GDM1 (cell line): ENCODE results near the gene ZNF658.
"Not testable (repeated sequence)": the region's sequence is repeated elsewhere in the genome, so short reads cannot be mapped to it uniquely, and the experiment has no call there.

Experiments
- DNase-seq: peaks from one replicate; lab custom pipeline; 2025; lab: John Stamatoyannopoulos, UW

Gene ZNF658

GRCh38 chr9:66900490-66901131 is at the start of gene ZNF658:
TSS of gene ZNF658 (plus strand) at chr9:66900725. CDS start at chr9:66903562, 2,837 bp downstream.
- DNase-seq: not testable (repeated sequence)

GRCh38 chr9:66861732-66862131 is 38.8 kb upstream of the ZNF658 start:
- DNase-seq: not testable (repeated sequence)

DNA sequence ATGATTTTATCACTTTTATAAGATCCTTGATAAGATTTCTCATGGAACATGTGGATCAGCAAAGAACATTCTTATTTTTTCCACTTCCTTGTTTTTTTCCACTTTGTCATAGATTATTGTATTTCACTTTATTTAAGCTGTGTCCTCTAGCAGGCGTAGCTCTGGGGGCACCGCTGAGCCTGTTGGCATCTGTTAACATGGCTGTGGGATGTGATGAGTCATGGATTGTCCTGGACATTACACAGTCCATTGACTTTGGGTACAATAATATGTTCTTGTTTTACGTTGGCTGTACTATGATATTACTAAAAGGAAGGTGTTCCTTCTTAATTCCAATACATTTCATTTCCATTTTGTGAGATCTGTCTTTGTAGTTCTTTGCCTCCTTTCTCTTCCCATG is 31.9 kb upstream of the ZNF658 start:
- DNase-seq: not testable (repeated sequence)

- DNase-seq: not testable (repeated sequence)
These were observed 19.9 kb upstream of the ZNF658 start for GRCh38 chr9:66880605-66881004.

DNA sequence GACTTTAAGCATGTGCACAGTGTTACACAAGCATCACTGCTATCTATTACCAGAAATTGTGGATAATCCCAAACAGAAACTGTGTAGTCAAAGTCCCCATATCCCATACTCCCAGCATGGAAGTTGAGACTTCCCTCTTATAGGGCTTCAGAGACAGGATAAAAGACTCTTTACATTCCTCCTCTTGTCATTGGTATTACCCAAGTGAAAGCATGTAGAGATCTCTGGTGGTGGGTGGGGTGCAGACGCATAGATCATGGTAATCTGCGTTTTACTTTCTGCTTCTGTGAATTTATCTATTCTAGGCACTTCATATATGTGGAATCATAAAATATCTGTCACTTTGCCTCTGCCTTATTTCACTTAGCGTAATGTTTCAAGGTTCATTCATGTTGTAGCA is 18.7 kb upstream of the ZNF658 start:
- not testable (repeated sequence) for DNase-seq

DNA sequence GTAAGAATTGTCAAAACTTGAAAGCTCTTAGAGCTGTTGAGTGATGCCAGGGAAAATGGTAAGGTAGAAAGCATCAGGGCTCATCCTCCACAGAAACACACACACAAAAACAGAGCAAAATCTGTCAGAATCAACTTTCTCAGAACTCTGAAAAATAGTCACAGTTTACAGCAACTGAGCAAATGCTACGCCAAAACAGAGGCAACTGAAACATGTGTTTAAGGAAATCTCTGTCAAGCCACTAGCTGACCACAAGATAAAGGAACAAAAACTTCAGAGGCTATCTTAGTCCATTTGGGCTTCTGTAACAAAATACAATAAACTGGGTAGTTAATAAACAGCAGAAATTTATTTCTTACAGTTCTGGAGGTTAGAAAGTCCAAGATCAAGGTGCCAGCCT is 10.2 kb upstream of the ZNF658 start:
- DNase-seq: not testable (repeated sequence)

GRCh38 chr9:66901141-66901540 is 616 bp downstream of the ZNF658 start:
- DNase-seq: not testable (repeated sequence)

DNA sequence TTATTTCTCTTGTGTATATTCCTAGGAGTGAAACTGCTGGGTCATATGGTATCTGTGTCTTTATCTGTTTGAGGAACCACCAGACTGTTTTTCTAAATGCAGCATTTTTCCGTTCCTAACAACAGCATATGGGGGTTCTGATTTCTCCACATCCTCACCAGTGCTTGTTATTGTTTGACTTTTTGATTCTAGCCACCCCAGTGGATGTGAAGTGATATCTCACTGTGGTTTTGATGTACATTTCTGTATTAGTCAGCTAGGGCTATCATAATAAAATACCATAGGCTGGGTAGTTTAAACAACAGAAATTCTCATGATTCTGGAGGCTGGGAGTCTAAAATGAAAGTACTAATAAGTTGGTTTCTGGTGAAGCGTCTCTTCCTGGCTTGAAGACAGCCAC is 9.0 kb downstream of the ZNF658 start:
- not testable (repeated sequence) for DNase-seq

DNA sequence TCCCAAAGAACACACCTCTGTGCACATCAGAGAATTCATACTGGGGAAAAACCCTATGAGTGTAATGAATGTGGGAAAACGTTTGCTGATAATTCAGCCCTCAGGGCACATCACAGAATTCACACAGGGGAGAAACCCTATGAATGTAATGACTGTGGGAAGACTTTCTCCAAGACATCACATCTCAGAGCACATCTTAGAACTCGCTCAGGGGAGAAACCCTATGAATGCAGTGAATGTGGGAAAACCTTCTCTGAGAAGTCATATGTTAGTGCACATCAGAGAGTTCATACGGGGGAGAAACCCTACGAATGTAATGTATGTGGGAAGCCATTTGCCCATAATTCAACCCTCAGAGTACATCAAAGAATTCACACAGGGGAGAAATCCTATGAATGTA is 19.5 kb downstream of the ZNF658 start:
- not testable (repeated sequence) for DNase-seq

DNA sequence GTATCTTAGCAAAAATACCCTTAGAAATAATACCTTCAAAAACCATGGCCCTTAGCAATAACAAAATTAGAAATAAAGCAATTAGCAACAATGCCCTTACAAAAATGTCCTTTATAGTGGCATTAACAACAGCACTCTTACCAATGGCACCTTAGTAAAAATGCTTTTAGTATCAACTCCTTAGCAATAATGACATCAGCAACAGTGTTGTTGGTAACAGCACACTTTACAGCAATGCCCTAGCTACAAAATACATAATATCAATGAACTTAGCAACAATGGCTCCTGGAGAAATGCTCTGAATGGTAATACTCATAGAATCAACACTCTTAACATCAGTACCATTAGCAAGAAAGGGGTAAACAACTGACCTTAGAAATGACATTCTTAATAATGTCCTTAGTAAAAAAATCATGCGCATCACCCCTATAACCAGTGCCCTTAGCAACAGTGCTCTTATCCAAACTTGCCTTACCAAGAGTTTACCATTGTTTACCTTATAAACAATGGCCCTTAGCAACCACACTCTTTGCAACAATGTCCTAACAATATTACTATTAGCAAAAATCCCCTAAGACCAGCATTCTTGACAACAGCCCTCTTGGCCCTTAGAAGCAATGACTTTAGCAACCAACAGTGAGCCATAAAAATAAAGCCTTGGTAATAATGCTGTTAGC is 35.8 kb downstream of the ZNF658 start:
- not testable (repeated sequence) for DNase-seq

GRCh38 chr9:66937662-66938061 is 37.1 kb downstream of the ZNF658 start:
- not testable (repeated sequence) for DNase-seq

- DNase-seq: not testable (repeated sequence)
These were observed 37.8 kb downstream of the ZNF658 start for GRCh38 chr9:66938322-66938721.

- not testable (repeated sequence) for DNase-seq
These were observed 39.6 kb downstream of the ZNF658 start for GRCh38 chr9:66939878-66940830.

DNA sequence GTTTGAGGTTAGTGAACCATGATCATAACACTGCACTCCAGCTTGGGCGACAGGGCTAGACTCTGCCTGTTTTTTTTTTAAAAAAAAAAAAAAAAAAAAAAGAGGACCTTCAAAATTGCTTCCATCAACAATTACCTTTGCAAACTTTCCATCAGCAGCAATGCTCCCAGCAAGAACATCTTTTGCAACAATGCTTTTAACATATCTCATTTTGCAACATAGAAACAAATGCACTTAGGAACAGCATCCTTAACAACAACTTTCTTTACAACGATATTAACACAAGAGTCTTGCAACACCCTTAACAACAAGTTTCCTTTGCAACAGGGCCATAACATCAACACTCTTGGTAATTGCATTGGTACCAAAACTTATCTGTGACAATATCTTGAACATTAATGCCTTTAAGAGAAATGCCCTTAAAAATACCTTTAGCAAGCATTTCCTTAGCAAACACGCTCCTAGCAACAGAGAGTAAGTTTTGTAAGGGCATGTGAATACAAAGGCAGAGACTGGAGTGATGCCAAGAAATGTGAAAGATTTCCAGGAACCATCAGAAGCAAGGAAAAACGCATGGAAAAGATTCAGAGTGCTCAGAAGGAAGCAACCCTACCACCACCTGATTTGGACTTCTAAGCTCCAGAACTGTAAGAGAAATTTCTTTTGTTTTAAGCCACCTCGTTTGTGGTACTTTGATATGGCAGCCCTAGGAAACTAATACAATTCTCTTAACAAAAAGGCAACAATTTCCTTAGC is 42.1 kb downstream of the ZNF658 start:
- not testable (repeated sequence) for DNase-seq

GRCh38 chr9:66952576-66952975 is 52.1 kb downstream of the ZNF658 start:
- DNase-seq: not testable (repeated sequence)
